ENCODE data around the gene NUP133.

NUP133 gene

GRCh38 chr1:229432905-229433304 lies 75.2 kb downstream of the NUP133 start:
- Histone ChIP-seq H3K27ac (ENCODE audit: low read depth, low read length) (no peak overlapping the region), H3K9ac (ENCODE audit: low read length) (no peak overlapping the region), H2AFZ (ENCODE audit: low read depth, low read length, severe bottlenecking) (no peak overlapping the region), H4K20me1 (ENCODE audit: low read depth, low read length) (no peaks in the 10 kb centered on the region), H3K4me3 (ENCODE audit: insufficient read depth, low read length, poor library complexity, severe bottlenecking) (no peak overlapping the region), H3K27me3 (ENCODE audit: low read length) (no peaks in the 10 kb centered on the region), H3K9me2 (replicated peaks; ENCODE audit: insufficient read depth, low read length) (no peaks in the 10 kb centered on the region), H3K36me3 (ENCODE audit: low read length) (no peaks in the 10 kb centered on the region), H3K9me3 (ENCODE audit: insufficient read depth, low read length) (no peaks in the 10 kb centered on the region), H3K4me2 (ENCODE audit: low read depth, low read length, poor library complexity, severe bottlenecking) (no peak overlapping the region), H3K79me2 (ENCODE audit: insufficient read depth, low read length) (no peaks in the 10 kb centered on the region), H3F3A (ENCODE audit: insufficient read depth) (no peaks in the 10 kb centered on the region)
- no peak for TF ChIP-seq EZH2phosphoT487 (conservative IDR thresholded peaks at IDR 0.05; ENCODE audit: low read length)
- TF ChIP-seq, protein P1, sequence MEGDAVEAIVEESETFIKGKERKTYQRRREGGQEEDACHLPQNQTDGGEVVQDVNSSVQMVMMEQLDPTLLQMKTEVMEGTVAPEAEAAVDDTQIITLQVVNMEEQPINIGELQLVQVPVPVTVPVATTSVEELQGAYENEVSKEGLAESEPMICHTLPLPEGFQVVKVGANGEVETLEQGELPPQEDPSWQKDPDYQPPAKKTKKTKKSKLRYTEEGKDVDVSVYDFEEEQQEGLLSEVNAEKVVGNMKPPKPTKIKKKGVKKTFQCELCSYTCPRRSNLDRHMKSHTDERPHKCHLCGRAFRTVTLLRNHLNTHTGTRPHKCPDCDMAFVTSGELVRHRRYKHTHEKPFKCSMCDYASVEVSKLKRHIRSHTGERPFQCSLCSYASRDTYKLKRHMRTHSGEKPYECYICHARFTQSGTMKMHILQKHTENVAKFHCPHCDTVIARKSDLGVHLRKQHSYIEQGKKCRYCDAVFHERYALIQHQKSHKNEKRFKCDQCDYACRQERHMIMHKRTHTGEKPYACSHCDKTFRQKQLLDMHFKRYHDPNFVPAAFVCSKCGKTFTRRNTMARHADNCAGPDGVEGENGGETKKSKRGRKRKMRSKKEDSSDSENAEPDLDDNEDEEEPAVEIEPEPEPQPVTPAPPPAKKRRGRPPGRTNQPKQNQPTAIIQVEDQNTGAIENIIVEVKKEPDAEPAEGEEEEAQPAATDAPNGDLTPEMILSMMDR (IDR thresholded peaks at IDR 0.05; ENCODE audit: insufficient read depth, low read length, poor library complexity, severe bottlenecking) = no peak

- no peak overlapping the region for H2AFZ ChIP-seq (ENCODE audit: low read depth, low read length, severe bottlenecking)
- H3K9me2 ChIP-seq (replicated peaks; ENCODE audit: insufficient read depth, low read length) = no peaks in the 10 kb centered on the region
- no peak overlapping the region for H3K27ac ChIP-seq (ENCODE audit: low read depth, low read length)
- no peak for TF ChIP-seq EZH2phosphoT487 (conservative IDR thresholded peaks at IDR 0.05; ENCODE audit: low read length)
- TF ChIP-seq, protein P1 (IDR thresholded peaks at IDR 0.05; ENCODE audit: insufficient read depth, low read length, poor library complexity, severe bottlenecking) = no peak
- no peaks in the 10 kb centered on the region for H3F3A ChIP-seq (ENCODE audit: insufficient read depth)
- H3K9ac ChIP-seq (ENCODE audit: low read length) = no peak overlapping the region
- no peak overlapping the region for H3K4me3 ChIP-seq (ENCODE audit: insufficient read depth, low read length, poor library complexity, severe bottlenecking)
- H3K79me2 ChIP-seq (ENCODE audit: insufficient read depth, low read length) = no peaks in the 10 kb centered on the region
- no peaks in the 10 kb centered on the region for H4K20me1 ChIP-seq (ENCODE audit: low read depth, low read length)
- H3K9me3 ChIP-seq (ENCODE audit: insufficient read depth, low read length) = no peaks in the 10 kb centered on the region
- no peaks in the 10 kb centered on the region for H3K27me3 ChIP-seq (ENCODE audit: low read length)
- H3K4me2 ChIP-seq (ENCODE audit: low read depth, low read length, poor library complexity, severe bottlenecking) = no peak overlapping the region
- H3K36me3 ChIP-seq (ENCODE audit: low read length) = no peaks in the 10 kb centered on the region
Measured at GRCh38 chr1:229432116-229432461, 76.1 kb downstream of the NUP133 start.

DNA sequence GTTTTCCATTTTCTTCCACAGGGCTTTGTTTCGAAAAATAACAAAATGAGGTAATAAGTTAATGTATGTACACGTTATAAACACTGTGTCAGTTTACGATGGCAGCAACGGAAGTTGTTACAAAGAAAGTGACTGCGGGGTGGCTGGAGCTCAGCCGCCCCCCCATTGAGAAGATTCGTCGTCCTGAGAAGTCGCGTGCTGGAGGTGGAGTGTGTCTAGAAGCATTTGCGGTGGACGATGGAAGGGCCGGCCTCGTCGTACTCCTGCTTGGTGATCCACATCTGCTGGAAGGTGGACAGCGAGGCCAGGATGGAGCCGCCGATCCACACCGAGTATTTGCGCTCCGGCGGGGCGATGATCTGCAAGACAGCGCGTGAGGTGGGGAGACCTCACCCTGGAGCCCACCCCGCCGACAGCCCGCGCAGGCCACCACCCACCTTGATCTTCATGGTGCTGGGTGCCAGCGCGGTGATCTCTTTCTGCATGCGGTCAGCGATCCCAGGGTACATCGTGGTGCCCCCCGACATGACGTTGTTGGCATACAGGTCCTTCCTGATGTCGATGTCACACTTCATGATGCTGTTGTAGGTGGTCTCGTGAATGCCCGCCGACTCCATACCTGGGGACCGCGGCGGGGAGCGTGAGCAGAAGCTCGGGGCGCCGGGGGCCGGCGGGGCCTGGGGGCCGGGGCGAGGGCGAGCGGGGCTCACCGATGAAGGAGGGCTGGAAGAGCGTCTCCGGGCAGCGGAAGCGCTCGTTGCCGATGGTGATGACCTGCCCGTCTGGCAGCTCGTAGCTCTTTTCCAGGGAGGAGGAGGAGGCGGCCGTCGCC lies 76.6 kb downstream of the NUP133 start:
- Histone ChIP-seq H3K4me2 (ENCODE audit: low read depth, low read length, poor library complexity, severe bottlenecking) (no peak overlapping the region), H2AFZ (ENCODE audit: low read depth, low read length, severe bottlenecking) (no peak overlapping the region), H3K4me3 (ENCODE audit: insufficient read depth, low read length, poor library complexity, severe bottlenecking) (no peak overlapping the region), H3F3A (ENCODE audit: insufficient read depth) (no peaks in the 10 kb centered on the region), H4K20me1 (ENCODE audit: low read depth, low read length) (no peaks in the 10 kb centered on the region), H3K36me3 (ENCODE audit: low read length) (no peaks in the 10 kb centered on the region), H3K27me3 (ENCODE audit: low read length) (no peaks in the 10 kb centered on the region), H3K9ac (ENCODE audit: low read length) (no peak overlapping the region), H3K9me2 (replicated peaks; ENCODE audit: insufficient read depth, low read length) (no peaks in the 10 kb centered on the region), H3K79me2 (ENCODE audit: insufficient read depth, low read length) (no peaks in the 10 kb centered on the region), H3K27ac (ENCODE audit: low read depth, low read length) (no peak overlapping the region), H3K9me3 (ENCODE audit: insufficient read depth, low read length) (no peaks in the 10 kb centered on the region)
- TF ChIP-seq, protein P1 (IDR thresholded peaks at IDR 0.05; ENCODE audit: insufficient read depth, low read length, poor library complexity, severe bottlenecking) = no peak
- no peak for TF ChIP-seq EZH2phosphoT487 (conservative IDR thresholded peaks at IDR 0.05; ENCODE audit: low read length)
